HFF-Myc (cell line): ENCODE measurements around the gene GAL.

Experiments
- DNase-seq: peaks from one replicate; pipeline ENCODE4 v3.0.0-alpha.2; 2011; ENCODE audit warnings: low read depth; ENCODE audit errors: extremely low read depth
- H3K4me3 ChIP-seq: replicated peaks from 2 replicates; pipeline ENCODE4 v1.5.1; 2011; ENCODE audit warnings: low read depth, mild to moderate bottlenecking, control low read depth, low read length
- CTCF ChIP-seq: IDR thresholded peaks from 2 replicates; pipeline ENCODE4 v1.5.1; 2012; ENCODE audit warnings: mild to moderate bottlenecking, low read depth, low read length, control low read depth; ENCODE audit errors: missing control alignments

Gene GAL

GRCh38 chr11:68665436-68665835 is 18.9 kb upstream of the GAL start:
- no peak for TF ChIP-seq CTCF
- DNase-seq = no peak
- H3K4me3 ChIP-seq = no peak overlapping the region

- TF ChIP-seq CTCF = no peak
- DNase-seq = no peak
- H3K4me3 ChIP-seq = no peak overlapping the region
Measured at GRCh38 chr11:68666849-68667248, 17.5 kb upstream of the GAL start.

GRCh38 chr11:68667511-68668500 is 16.5 kb upstream of the GAL start:
- no peak for DNase-seq
- no peak for TF ChIP-seq CTCF
- H3K4me3 ChIP-seq = no peak overlapping the region

- TF ChIP-seq CTCF = no peak
- DNase-seq = no peak
- no peak overlapping the region for H3K4me3 ChIP-seq
Measured at GRCh38 chr11:68669301-68670090, 14.8 kb upstream of the GAL start.

- H3K4me3 ChIP-seq = no peak overlapping the region
- TF ChIP-seq CTCF = no peak
- no peak for DNase-seq
Measured at GRCh38 chr11:68670208-68670992, 13.9 kb upstream of the GAL start.

- H3K4me3 ChIP-seq = no peak overlapping the region
- peak; percentile 30 for DNase-seq
- no peak for TF ChIP-seq CTCF
Measured at GRCh38 chr11:68673306-68673945, 10.9 kb upstream of the GAL start.
